ENCODE measurements around the gene LCP1. TPM values are rescaled to one million over a fixed set of nuclear protein-coding genes. Genes with fewer than 3 reads are reported as not detected.
A peak's percentile ranks its signal among the peaks of the same experiment; 100 is the strongest.
"Not testable (repeated sequence)": the region's sequence is repeated elsewhere in the genome, so short reads cannot be mapped to it uniquely, and the experiment has no call there.

LCP1 gene
- polyA plus RNA-seq, 1 donor, result 41.1 TPM

GRCh38 chr13:46170687-46171086 is 11.3 kb downstream of the LCP1 start:
- DNase-seq, result no peak
- no peak overlapping the region for H3K4me3 ChIP-seq (ENCODE audit: low read length)
- no peaks in the 10 kb centered on the region for H3K36me3 ChIP-seq (ENCODE audit: control insufficient read depth, insufficient read depth, low read length)
- no peaks in the 10 kb centered on the region for H3K9me3 ChIP-seq (ENCODE audit: control insufficient read depth, low read depth, low read length)
- peaks cover 6% of the 10 kb centered on the region for H3K27me3 ChIP-seq (ENCODE audit: control insufficient read depth, insufficient read depth, low read length)
- no peaks in the 10 kb centered on the region for H3K4me1 ChIP-seq (ENCODE audit: control insufficient read depth, insufficient read depth, low read length)
- WGBS (ENCODE audit: insufficient coverage, low lambda C conversion rate), result 50% methylated on average over 2 of the region's 3 CpGs
- H3K27ac ChIP-seq (ENCODE audit: low read length), result no peak overlapping the region

DNA sequence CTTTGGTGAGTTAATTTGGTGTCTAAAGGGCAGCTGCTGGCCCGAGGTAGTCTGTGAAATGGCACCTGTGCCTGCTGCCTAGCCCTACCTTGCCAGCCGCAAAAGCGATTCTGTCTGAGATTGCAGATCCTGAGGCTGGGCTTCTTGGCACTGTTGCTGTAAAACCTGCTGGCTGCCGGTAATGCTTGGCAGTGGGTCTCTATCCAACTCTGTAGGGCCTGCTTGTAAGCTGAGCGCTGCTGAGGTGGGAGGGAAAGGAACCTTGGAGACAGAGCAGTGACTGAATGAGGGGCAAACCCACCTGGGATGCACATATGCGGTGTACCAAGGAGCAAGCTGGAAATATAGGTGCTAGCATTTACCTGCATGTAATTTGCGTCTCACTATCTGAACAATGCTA is 11.7 kb downstream of the LCP1 start:
- 75% methylated on average over 1 of the region's 7 CpGs for WGBS (ENCODE audit: insufficient coverage, low lambda C conversion rate)
- Histone ChIP-seq H3K4me1 (ENCODE audit: control insufficient read depth, insufficient read depth, low read length) (no peaks in the 10 kb centered on the region), H3K4me3 (ENCODE audit: low read length) (no peak overlapping the region), H3K36me3 (ENCODE audit: control insufficient read depth, insufficient read depth, low read length) (no peaks in the 10 kb centered on the region), H3K27ac (ENCODE audit: low read length) (no peak overlapping the region), H3K27me3 (ENCODE audit: control insufficient read depth, insufficient read depth, low read length) (peaks cover 6% of the 10 kb centered on the region), H3K9me3 (ENCODE audit: control insufficient read depth, low read depth, low read length) (no peaks in the 10 kb centered on the region)
- DNase-seq, result no peak

DNA sequence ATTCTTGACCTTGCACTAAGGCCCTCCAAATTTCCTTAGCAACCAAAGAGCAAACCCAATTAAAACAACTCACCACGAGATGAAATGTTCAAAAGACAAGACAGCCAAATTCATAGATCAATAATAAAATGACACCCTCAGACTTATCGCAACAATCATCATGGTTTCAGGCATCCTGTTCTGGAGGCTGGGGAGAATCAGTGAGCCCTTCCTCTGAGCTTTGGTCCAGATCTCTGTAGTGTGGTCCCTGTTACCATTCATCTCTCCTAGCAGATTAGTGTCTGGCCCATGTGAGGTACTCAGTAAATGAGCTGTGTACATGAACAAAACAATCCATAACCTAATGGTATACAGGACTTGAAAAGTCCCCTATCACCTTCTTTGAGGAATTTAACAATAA is 12.2 kb downstream of the LCP1 start:
- no peak overlapping the region for H3K27ac ChIP-seq (ENCODE audit: low read length)
- no peaks in the 10 kb centered on the region for H3K9me3 ChIP-seq (ENCODE audit: control insufficient read depth, low read depth, low read length)
- no peak overlapping the region for H3K4me3 ChIP-seq (ENCODE audit: low read length)
- H3K4me1 ChIP-seq (ENCODE audit: control insufficient read depth, insufficient read depth, low read length), result no peaks in the 10 kb centered on the region
- peaks cover 6% of the 10 kb centered on the region for H3K27me3 ChIP-seq (ENCODE audit: control insufficient read depth, insufficient read depth, low read length)
- WGBS (ENCODE audit: insufficient coverage, low lambda C conversion rate), result 100% methylated on average over 1 of the region's 2 CpGs
- DNase-seq, result no peak
- no peaks in the 10 kb centered on the region for H3K36me3 ChIP-seq (ENCODE audit: control insufficient read depth, insufficient read depth, low read length)

- Histone ChIP-seq H3K36me3 (ENCODE audit: control insufficient read depth, insufficient read depth, low read length) (no peaks in the 10 kb centered on the region), H3K4me1 (ENCODE audit: control insufficient read depth, insufficient read depth, low read length) (no peaks in the 10 kb centered on the region), H3K27me3 (ENCODE audit: control insufficient read depth, insufficient read depth, low read length) (peaks cover 5% of the 10 kb centered on the region), H3K9me3 (ENCODE audit: control insufficient read depth, low read depth, low read length) (no peaks in the 10 kb centered on the region), H3K27ac (ENCODE audit: low read length) (no peak overlapping the region), H3K4me3 (ENCODE audit: low read length) (no peak overlapping the region)
- 67% methylated on average over 1 of the region's 1 CpG for WGBS (ENCODE audit: insufficient coverage, low lambda C conversion rate)
- DNase-seq, result no peak
Measured at GRCh38 chr13:46168783-46169182, 13.2 kb downstream of the LCP1 start.

GRCh38 chr13:46168341-46168740 is 13.6 kb downstream of the LCP1 start:
- Histone ChIP-seq H3K4me3 (ENCODE audit: low read length) (no peak overlapping the region), H3K4me1 (ENCODE audit: control insufficient read depth, insufficient read depth, low read length) (no peaks in the 10 kb centered on the region), H3K9me3 (ENCODE audit: control insufficient read depth, low read depth, low read length) (no peaks in the 10 kb centered on the region), H3K27ac (ENCODE audit: low read length) (no peak overlapping the region), H3K27me3 (ENCODE audit: control insufficient read depth, insufficient read depth, low read length) (peaks cover 2% of the 10 kb centered on the region), H3K36me3 (ENCODE audit: control insufficient read depth, insufficient read depth, low read length) (no peaks in the 10 kb centered on the region)
- WGBS (ENCODE audit: insufficient coverage, low lambda C conversion rate), result no CpG with 5 or more reads among the region's 8 CpGs
- DNase-seq, result peak in 1 of 2 donors; percentile 27

DNA sequence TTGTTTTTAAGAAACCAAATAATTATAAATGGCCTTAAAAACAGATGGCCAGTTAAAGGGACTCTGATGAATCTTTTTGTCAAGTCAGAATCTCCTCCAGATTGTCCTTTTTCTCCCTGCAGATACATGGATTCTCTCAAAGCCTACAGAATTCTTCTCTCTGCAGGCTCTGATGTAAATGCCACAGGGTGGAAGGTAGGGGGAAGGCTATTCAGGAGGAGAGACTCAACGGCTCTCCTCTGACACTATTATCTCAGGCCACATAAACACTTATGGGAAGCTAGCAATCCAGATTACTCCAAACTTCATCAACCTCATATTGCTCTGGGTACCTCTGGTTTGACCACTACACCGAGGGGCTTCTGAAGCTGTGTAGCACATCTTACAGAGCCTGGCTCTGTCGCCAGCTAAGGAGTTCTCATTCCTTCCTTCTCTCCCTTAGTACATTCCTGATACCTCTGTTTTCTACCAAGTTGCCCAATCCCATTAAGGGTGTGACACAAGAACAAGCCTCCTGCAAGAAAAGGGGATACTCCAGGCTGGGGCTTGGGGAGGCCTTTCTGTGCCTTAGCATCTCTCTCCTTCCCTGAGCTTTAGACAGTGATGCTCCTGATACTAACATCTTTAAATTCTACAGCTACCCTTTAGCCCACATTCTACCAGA is 14.9 kb downstream of the LCP1 start:
- Histone ChIP-seq H3K4me1 (ENCODE audit: control insufficient read depth, insufficient read depth, low read length) (no peaks in the 10 kb centered on the region), H3K4me3 (ENCODE audit: low read length) (no peak overlapping the region)
- no CpG with 5 or more reads among the region's 3 CpGs for WGBS (ENCODE audit: insufficient coverage, low lambda C conversion rate)

GRCh38 chr13:46166224-46166584 is 15.8 kb downstream of the LCP1 start:
- Histone ChIP-seq H3K27me3 (ENCODE audit: control insufficient read depth, insufficient read depth, low read length) (peaks cover 2% of the 10 kb centered on the region), H3K27ac (ENCODE audit: low read length) (no peak overlapping the region), H3K4me3 (ENCODE audit: low read length) (no peak overlapping the region), H3K9me3 (ENCODE audit: control insufficient read depth, low read depth, low read length) (peaks cover 6% of the 10 kb centered on the region), H3K4me1 (ENCODE audit: control insufficient read depth, insufficient read depth, low read length) (no peaks in the 10 kb centered on the region), H3K36me3 (ENCODE audit: control insufficient read depth, insufficient read depth, low read length) (no peaks in the 10 kb centered on the region)
- no CpG with 5 or more reads among the region's 1 CpG for WGBS (ENCODE audit: insufficient coverage, low lambda C conversion rate)
- DNase-seq, result no peak

More for the DNA sequence above, 14.9 kb downstream of the LCP1 start:
- no peaks in the 10 kb centered on the region for H3K36me3 ChIP-seq (ENCODE audit: control insufficient read depth, insufficient read depth, low read length)
- peaks cover 6% of the 10 kb centered on the region for H3K9me3 ChIP-seq (ENCODE audit: control insufficient read depth, low read depth, low read length)
- H3K27me3 ChIP-seq (ENCODE audit: control insufficient read depth, insufficient read depth, low read length), result peaks cover 2% of the 10 kb centered on the region
- H3K27ac ChIP-seq (ENCODE audit: low read length), result no peak overlapping the region
- no peak for DNase-seq

- H3K4me3 ChIP-seq (ENCODE audit: low read length), result no peak overlapping the region
- no peaks in the 10 kb centered on the region for H3K4me1 ChIP-seq (ENCODE audit: control insufficient read depth, insufficient read depth, low read length)
- no peak overlapping the region for H3K27ac ChIP-seq (ENCODE audit: low read length)
- H3K36me3 ChIP-seq (ENCODE audit: control insufficient read depth, insufficient read depth, low read length), result no peaks in the 10 kb centered on the region
- DNase-seq, result no peak
- H3K9me3 ChIP-seq (ENCODE audit: control insufficient read depth, low read depth, low read length), result peaks cover 6% of the 10 kb centered on the region
- 83% methylated on average over 3 of the region's 5 CpGs for WGBS (ENCODE audit: insufficient coverage, low lambda C conversion rate)
- peaks cover 2% of the 10 kb centered on the region for H3K27me3 ChIP-seq (ENCODE audit: control insufficient read depth, insufficient read depth, low read length)
Measured at GRCh38 chr13:46165485-46166223, 16.3 kb downstream of the LCP1 start.

DNA sequence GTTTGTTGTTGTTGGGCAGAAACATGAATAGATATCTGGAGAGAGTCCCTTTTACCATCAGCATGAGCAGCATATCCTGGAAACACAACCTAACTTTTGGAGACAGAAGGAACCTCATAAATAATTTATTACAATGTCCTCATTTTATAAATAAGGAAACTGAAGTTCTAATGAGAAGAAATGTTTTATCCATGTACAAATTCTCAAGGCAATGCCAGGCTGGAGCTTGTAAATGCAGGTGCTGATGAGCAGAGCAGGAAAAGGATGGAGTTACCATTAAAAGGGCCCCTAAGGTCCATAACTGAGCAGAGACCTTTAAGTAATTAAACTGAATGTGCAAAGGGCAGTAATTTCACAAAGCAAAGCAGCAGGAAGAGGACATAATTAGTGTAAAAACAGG is 17.3 kb downstream of the LCP1 start:
- Histone ChIP-seq H3K36me3 (ENCODE audit: control insufficient read depth, insufficient read depth, low read length) (no peaks in the 10 kb centered on the region), H3K27ac (ENCODE audit: low read length) (no peak overlapping the region), H3K4me3 (ENCODE audit: low read length) (no peak overlapping the region), H3K9me3 (ENCODE audit: control insufficient read depth, low read depth, low read length) (peaks cover 6% of the 10 kb centered on the region), H3K4me1 (ENCODE audit: control insufficient read depth, insufficient read depth, low read length) (no peaks in the 10 kb centered on the region), H3K27me3 (ENCODE audit: control insufficient read depth, insufficient read depth, low read length) (peaks cover 4% of the 10 kb centered on the region)
- DNase-seq, result no peak

- H3K9me3 ChIP-seq (ENCODE audit: control insufficient read depth, low read depth, low read length); H3K4me3 ChIP-seq (ENCODE audit: low read length); H3K27me3 ChIP-seq (ENCODE audit: control insufficient read depth, insufficient read depth, low read length); H3K27ac ChIP-seq (ENCODE audit: low read length); DNase-seq; H3K36me3 ChIP-seq (ENCODE audit: control insufficient read depth, insufficient read depth, low read length); H3K4me1 ChIP-seq (ENCODE audit: control insufficient read depth, insufficient read depth, low read length): not testable (repeated sequence)
- no CpG with 5 or more reads among the region's 36 CpGs for WGBS (ENCODE audit: insufficient coverage, low lambda C conversion rate)
Measured at GRCh38 chr13:46162741-46163140, 19.2 kb downstream of the LCP1 start.

Measured in large intestine (tissue), 3 donors.